ENCODE results near the gene RYR3. TPM values are rescaled to one million over a fixed set of nuclear protein-coding genes. Genes with fewer than 3 reads are reported as not detected.

The RYR3 gene
- total RNA-seq, 1 experiment from 2014 or later: 0.84 TPM

DNA sequence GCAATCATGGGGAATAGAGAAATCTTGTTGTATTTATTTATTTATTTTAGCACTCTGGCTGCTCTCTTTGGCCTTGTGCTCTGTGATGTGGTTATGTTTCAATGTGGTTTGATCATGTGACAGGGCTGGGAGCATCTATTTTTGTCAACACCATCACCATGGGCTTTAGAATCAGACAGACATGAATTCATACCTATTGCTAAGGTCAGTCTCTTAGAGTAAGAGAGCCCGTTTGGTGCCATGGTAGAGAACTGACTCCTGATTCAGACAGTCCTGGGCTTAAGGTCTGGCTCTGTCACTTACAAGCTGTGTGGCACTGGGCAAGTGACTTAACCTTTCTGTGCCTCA is 157.0 kb downstream of the RYR3 start:
- no peak for DNase-seq (ENCODE audit: low read depth)
- in situ Hi-C loops (cut with HindIII; ENCODE audit: low pct_unique_long_range_greater_than_20kb, low sequenced_read_pairs): no loop called here

DNA sequence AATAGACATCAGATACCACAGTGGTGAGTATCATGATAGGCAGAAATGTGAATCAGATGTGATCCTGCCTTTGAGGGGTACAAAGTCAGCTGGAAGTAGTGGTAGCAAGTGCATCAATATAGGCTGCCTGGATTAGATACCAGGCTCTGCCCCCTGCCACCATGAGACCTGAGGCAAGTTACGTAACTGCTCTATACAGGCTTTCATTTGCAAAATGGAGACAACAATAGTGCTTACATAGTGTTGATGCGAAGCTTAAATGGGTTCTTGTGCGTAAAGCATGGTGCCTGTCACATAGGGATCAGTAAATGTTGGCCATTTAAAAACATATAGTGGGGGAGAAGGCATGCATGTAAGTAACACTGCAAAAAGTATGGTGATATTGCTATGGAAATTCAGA is 158.0 kb downstream of the RYR3 start:
- DNase-seq (ENCODE audit: low read depth): no peak
- in situ Hi-C loops (cut with HindIII; ENCODE audit: low pct_unique_long_range_greater_than_20kb, low sequenced_read_pairs): no loop called here

DNA sequence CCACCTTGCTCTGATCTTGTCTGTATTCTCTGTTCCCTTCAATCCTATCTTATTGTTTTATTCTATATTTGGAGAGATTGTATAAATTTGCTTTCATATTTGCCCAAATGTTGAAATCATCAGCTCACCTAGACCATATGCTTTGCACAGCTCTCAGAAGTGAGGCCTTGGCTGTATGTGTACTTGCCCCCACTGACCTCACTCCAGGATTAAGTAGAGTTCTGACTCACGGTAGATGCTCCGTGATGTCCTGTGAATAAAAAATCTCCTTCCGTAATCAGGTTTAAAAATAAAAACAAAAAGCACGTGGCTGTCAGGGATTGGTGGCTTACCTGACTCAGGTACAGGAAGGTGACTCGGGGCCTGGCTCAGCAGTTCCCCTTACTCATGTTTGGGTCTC is 162.2 kb downstream of the RYR3 start:
- in situ Hi-C loops (cut with HindIII; ENCODE audit: low pct_unique_long_range_greater_than_20kb, low sequenced_read_pairs): no loop called here
- DNase-seq (ENCODE audit: low read depth): no peak

DNA sequence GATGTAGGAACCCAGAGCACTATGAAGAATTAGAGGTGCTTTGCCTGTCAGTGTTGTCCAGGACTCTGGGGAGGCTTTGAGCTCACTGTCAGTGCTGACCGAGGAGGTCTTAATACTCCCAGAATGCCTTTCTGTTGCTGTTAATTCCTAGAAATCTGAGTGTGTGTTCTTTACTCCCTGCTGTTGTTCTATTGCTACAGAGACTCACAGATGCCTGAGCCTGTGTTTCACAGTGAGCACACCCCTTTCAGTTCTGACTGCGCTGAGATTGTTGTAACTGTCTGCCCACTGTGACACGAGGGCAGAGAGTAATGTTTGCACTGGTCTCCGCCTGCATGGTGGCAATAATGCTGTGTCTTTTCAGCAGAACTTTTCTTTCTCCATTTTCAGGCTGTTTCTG is 162.9 kb downstream of the RYR3 start:
- no peak for DNase-seq (ENCODE audit: low read depth)
- in situ Hi-C loops (cut with HindIII; ENCODE audit: low pct_unique_long_range_greater_than_20kb, low sequenced_read_pairs): no loop called here

DNA sequence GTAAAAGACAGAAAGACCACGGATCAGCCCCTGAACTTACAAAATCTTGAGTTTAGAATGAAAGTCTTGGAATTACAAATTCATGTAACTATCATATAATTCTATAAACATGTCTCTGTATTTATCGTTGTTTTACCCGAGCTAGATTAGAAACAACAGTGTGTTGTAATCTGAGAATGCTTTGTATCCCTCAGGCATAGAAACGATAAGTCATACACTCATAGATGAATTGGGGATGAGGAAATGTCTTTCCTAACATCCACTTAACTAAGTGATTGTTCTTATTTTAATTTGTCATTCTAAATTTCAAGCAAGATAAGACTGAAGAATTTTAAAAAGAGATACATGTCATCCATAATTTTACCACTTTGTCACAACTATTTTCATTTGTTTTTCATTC is 165.3 kb downstream of the RYR3 start:
- in situ Hi-C loops (cut with HindIII; ENCODE audit: low pct_unique_long_range_greater_than_20kb, low sequenced_read_pairs): no loop called here
- no peak for DNase-seq (ENCODE audit: low read depth)

DNA sequence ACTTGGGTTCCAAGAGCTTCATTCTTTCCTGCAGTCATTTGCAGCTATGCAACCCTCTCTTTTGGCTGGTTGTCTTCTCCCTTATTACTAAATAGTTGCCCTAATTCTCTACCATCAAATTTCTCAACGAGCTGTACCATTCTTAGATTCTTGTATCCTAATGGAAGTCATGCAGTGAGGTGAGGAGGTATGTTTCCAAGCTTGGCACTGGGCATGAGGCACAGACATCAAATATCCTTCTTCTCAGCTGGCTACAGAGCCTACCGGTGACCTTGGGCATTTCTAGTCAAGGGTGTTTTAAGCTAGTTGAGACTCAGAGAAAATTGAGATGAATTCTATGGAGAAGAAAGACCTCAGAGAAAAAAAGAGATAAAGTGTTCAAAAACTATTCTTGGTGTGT is 166.1 kb downstream of the RYR3 start:
- in situ Hi-C loops (cut with HindIII; ENCODE audit: low pct_unique_long_range_greater_than_20kb, low sequenced_read_pairs): no loop called here
- DNase-seq (ENCODE audit: low read depth): no peak

DNA sequence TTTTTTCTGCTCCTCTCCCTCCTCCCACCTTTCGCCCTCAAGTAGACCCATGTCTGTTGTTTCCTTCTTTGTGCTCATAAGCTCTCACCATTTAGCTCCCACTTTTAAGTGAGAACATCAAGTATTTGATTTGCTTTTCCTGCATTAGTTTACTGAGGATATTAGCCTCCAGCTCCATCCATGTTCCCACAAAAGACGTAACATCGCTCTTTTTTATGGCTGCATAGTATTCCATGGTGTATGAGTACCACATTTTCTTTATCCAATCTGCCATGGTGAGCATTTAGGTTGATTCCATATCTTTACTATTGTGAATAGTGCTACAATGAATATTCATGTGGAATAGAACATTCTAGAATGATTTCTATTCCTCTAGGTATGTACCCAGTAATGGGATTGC is 178.6 kb downstream of the RYR3 start:
- in situ Hi-C loops (cut with HindIII; ENCODE audit: low pct_unique_long_range_greater_than_20kb, low sequenced_read_pairs): no loop called here

DNA sequence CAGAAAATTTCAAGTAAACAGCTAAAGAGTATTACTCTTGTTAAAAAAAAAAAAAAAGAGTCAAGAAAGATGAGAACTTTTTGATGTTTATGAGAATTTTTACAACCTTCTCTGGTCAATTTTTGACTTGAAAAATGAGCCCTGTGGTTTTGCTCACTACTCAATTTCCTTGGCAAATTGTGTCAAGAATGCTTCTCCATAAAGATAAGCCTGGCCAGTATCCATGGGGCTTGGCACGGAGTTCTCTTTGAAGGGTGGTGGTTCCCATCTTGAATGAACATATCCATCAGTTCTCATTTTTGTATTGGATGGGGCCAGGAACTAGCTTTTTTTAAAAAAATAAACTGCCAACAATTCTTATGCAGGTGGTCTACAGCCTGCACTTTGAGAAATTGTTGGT is 179.9 kb downstream of the RYR3 start:
- in situ Hi-C loops (cut with HindIII; ENCODE audit: low pct_unique_long_range_greater_than_20kb, low sequenced_read_pairs): no loop called here
- DNase-seq (ENCODE audit: low read depth): no peak

More for the DNA sequence above, 178.6 kb downstream of the RYR3 start:
- DNase-seq (ENCODE audit: low read depth): no peak

DNA sequence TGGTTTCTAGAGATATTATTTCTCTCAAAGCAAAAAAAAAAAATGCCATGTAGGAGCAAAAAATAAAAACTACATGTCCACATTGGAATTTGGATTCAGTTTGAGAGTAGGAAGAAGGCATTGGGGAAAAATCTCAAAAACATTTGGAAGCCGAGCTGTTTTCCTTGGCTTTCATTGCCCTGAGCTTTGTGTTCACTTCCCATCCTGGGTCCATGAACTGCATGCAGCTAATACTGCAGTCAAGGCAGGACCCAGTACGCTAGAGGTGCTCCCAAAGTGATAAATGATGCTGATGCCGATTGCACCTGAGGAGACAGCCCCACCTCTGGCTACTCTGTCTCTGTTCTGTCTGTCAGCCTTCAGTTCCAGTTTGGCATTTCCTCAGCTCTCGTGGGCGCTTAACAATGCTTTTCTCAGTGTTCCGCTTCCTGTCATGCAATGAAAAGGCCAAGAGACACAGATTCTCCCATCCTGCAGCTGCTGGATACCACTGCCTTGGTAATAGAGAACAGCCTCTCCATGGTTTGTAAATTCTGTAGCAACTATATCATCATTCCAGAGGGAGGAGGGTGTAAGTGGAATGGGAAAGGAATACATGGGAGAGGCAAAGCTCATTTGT is 181.8 kb downstream of the RYR3 start:
- in situ Hi-C loops (cut with HindIII; ENCODE audit: low pct_unique_long_range_greater_than_20kb, low sequenced_read_pairs): no loop called here
- DNase-seq (ENCODE audit: low read depth): no peak

DNA sequence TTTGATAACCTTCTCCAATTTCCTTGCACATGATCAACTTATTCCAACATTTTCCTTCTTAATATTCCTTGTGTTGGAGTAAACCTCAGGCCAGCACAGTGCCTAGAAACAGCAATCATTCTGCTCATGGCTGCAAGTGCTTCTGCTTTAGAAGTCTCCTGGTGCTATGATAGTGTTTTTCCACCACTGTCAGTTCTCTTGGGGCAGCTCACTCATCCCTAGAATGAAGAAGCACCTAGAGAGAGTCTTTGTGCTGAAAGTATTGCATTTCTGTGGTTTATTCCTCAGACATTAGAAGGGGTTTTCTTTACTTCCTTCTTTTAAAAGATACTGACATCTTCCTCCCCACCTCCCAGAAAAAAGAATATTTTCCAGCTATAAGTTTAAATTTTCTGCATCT is 183.5 kb downstream of the RYR3 start:
- in situ Hi-C loops (cut with HindIII; ENCODE audit: low pct_unique_long_range_greater_than_20kb, low sequenced_read_pairs): no loop called here
- DNase-seq (ENCODE audit: low read depth): no peak

DNA sequence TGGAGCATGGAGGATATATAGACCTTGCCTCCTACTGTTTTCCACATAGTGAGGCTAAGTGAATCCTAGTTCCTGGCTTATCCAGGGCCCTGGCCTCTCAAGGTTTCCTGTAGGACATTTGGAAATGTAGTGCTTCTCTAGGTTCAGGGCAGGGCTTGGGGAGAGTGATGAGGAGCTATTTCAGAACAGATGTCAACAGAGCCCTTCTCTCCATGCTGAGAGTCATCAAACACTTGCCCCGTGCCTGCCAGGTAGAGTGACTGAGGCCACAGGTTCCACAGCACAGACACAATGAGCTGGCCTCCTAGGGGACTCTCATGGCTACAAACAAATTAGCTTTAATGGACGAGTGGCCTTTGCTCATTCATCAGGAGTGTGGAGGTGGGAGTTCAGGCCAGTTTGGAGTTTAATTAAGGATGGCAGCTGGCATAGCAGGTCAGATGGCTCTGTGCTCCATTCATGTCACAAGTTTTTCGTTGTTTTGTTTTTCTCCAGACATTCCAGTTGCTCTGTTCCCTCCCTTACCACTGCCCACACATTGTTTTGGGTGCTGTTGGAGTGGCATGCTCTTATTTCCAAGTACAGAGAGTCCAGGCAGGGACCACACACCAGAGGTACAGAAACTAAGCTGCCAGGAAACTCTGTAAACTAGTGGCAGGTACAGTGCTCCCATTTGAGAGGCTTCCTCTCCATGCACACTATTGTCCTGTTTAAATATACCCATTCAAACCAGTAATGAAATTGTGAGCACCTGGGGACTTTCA is 189.8 kb downstream of the RYR3 start:
- no peak for DNase-seq (ENCODE audit: low read depth)
- in situ Hi-C loops (cut with HindIII; ENCODE audit: low pct_unique_long_range_greater_than_20kb, low sequenced_read_pairs): no loop called here

DNA sequence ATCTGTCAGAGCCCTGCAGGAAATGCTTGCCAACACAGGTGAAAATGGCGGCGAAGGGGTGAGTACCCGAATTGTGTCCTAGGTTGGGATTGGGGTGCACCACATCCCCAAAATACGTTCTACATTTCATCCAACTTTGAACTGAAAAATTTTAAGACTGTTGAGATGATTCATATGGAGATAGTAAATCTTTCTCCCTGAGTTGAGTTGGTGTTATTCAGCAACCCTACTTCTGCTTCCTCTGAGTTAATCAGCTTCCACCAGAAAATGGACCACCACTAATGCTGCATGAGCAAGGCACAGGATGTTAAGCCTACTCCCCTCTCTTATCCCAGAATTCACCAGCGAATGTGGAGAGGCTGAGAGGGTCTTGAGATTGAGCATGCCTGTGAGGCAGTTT is 192.9 kb downstream of the RYR3 start:
- in situ Hi-C loops (cut with HindIII; ENCODE audit: low pct_unique_long_range_greater_than_20kb, low sequenced_read_pairs): no loop called here
- no peak for DNase-seq (ENCODE audit: low read depth)

DNA sequence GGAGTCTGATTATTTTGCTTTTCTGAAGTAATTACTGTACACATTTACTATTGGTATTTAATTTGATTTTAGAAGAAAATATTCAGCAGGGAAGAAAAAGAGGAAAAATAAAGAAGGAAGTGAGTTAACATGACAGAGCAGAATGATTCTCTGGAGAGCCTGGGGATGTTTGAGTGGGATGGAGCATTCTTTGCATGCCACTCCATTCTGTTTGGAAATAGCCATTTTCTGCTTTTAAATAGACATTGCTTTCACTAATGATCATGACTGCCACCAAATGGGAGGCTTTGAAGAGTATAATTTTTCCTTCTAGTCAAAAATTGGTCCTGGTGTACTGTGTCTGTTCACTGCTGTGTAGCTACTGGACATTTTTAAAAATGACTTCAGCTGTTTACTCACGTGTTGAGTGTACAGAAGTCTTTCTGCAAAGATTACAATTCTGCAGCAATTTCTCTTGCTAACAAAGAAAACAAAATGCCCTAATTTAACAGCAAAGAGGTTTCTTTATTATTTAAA is 196.1 kb downstream of the RYR3 start:
- DNase-seq (ENCODE audit: low read depth): no peak
- in situ Hi-C loops (cut with HindIII; ENCODE audit: low pct_unique_long_range_greater_than_20kb, low sequenced_read_pairs): no loop called here

DNA sequence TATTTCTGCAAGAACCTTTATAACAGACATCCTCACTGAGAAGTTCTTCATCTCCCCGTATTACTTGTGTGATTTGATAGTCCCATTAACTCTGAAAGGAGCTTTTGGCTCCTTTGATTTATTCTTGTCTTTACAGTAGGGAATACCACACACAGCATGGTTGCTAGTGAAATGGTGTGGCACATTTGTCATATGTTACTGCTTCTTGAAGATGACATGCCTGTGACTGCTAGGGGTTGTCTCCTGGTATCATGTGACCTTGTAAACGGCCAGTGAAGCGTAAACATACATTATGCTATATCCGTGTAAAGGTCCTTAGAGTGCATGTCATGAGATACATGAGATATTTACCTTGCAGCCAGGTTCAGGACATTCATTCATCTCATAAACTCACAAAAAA is 197.9 kb downstream of the RYR3 start:
- DNase-seq (ENCODE audit: low read depth): no peak
- in situ Hi-C loops (cut with HindIII; ENCODE audit: low pct_unique_long_range_greater_than_20kb, low sequenced_read_pairs): no loop called here

DNA sequence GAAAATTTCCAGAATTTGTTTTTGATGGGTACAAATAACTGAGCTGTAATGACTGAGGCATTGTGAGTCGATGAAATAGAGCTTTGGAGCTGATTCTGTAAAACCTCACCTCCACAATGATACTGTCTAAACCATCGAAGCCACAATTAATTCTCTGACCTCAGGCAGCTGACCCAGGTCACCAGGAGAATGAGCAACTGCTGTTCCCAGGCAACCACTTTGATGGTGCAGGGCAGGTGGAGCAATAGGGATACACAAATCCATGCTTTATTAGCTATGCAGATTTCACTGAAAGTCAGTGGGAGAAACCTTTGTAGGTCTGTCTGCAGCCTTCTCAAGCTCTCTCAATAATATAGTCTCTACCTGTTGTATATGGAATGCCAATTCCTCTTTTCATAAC is 204.4 kb downstream of the RYR3 start:
- DNase-seq (ENCODE audit: low read depth): no peak
- in situ Hi-C loops (cut with HindIII; ENCODE audit: low pct_unique_long_range_greater_than_20kb, low sequenced_read_pairs): no loop called here

DNA sequence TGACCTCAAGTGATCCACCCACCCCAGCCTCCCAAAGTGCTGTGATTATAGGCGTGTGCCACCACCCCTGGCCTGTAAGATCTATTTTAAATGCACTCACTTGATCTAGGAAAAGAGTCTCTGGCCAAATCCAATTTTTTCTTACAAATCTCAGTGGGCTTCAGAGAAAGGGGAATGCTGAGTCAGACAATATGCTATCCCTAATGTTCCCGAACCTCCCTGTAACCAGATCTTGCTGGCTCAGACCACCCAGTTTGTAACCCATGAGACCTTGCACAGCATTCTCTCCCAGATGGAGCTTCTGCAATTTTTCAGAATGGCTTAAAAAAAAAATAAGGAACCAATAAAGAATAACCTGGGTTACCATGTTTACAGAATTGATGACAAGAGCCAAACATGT is 205.8 kb downstream of the RYR3 start:
- in situ Hi-C loops (cut with HindIII; ENCODE audit: low pct_unique_long_range_greater_than_20kb, low sequenced_read_pairs): no loop called here
- no peak for DNase-seq (ENCODE audit: low read depth)

DNA sequence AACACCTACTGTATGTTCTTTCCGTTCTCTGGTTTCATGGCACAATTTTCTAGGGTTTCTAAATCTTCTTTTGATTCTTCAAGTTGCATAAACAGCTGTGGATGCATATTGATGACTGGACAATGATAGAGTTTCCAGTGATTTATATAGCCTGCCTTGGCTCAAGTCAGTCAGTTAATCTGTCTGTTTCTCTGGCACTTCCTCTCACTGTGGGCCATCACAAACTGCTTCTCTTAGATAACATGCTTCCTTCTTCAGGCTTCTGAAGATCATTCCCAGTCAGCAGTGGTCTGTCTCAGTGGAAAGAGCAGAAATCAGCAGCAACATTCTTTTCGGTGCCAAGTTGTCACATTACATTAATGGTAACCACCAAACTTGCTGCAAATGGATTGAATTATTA is 207.2 kb downstream of the RYR3 start:
- DNase-seq (ENCODE audit: low read depth): no peak
- in situ Hi-C loops (cut with HindIII; ENCODE audit: low pct_unique_long_range_greater_than_20kb, low sequenced_read_pairs): no loop called here

DNA sequence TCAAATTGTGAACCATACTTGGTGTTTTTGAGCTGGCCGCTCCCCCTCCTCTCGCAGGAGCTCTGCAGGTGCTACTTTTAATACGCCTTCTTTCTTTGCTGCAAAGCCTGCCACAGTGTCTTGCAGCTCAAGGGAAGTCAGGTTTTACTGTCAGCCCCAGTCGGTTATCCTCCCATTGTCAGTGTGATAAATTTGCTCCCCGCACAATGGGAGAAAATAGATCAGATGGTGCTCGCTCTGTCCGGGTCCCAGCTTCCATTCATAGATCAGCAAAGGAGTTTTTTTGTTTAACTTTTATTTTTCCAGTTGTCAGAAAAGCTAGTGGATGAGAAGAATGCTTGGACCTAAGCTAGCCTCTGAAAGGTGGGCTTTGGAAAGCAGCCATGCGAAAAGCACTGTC is 207.7 kb downstream of the RYR3 start:
- in situ Hi-C loops (cut with HindIII; ENCODE audit: low pct_unique_long_range_greater_than_20kb, low sequenced_read_pairs): no loop called here
- no peak for DNase-seq (ENCODE audit: low read depth)

DNA sequence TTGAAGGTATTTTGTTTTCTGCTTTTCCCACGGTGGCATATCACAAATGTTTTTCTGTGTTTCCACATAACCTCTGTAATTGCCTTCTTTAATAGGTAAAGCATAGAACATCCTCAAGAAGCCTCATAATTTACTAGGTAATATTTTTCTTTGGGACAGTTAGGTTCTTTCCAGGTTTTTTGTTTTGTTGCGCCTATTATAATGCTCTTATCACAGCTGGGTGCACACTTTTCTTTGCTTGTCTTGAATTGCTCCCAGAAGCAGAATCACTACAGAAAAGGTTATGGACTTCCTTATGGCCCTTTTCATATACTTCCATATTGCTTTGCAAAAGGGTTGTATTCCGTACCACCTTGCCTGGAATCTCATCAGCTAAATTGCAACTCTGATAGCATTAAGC is 213.5 kb downstream of the RYR3 start:
- no peak for DNase-seq (ENCODE audit: low read depth)
- in situ Hi-C loops (cut with HindIII; ENCODE audit: low pct_unique_long_range_greater_than_20kb, low sequenced_read_pairs): no loop called here

DNA sequence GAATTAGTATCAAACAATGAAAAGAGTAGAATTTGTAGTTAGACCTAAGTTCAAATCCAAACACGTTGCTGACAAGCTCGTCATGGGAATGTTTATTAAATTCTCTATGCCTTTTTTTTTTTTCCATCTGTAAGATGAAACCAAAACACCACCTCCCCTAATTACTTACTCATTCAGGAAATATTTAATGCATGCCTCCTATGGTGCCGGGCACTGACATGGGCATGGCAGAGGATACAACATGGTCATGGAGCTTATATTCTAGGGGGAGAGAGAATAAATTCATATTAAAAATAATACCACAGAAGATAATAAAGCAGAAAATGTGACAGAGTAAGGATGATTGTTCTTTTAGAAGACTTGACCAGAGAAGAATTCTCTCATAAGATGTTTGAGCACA is 215.8 kb downstream of the RYR3 start:
- in situ Hi-C loops (cut with HindIII; ENCODE audit: low pct_unique_long_range_greater_than_20kb, low sequenced_read_pairs): no loop called here
- no peak for DNase-seq (ENCODE audit: low read depth)
